Measurements from ENCODE around the gene PAPPA2. TPM values are rescaled to one million over a fixed set of nuclear protein-coding genes. Genes with fewer than 3 reads are reported as not detected.

PAPPA2 gene
- total RNA-seq, 3 donors from 2014 or later (not counting 1 experiment from before 2014, with no cell fraction given), result 0.48 TPM; not detected in 2

DNA sequence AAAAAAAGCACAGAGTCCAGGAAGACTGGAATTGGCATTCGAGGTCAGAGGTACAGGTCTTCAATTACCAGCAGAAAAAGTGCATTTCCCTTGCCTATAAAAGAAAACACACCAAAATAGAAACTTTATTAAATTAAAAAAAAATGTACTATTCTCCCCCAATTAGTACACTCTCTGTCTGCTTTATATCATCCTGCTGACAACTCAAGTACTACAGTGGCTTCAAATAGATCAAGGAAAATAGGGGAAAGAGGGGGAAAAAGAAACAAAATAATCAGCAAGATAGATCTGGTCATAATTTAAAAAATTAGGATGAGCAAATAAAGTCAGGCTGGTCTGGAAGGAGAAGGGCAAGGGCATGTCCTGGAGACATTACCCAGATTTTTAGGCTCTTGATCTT is 315.1 kb downstream of the PAPPA2 start:
- 56% methylated on average over 1 of the region's 1 CpG for WGBS (ENCODE audit: insufficient coverage)
- H3K9me3 Mint-ChIP-seq, result peaks cover 6 to 13% of the 10 kb centered on the region in 2 donors
- ATAC-seq, result no peak

DNA sequence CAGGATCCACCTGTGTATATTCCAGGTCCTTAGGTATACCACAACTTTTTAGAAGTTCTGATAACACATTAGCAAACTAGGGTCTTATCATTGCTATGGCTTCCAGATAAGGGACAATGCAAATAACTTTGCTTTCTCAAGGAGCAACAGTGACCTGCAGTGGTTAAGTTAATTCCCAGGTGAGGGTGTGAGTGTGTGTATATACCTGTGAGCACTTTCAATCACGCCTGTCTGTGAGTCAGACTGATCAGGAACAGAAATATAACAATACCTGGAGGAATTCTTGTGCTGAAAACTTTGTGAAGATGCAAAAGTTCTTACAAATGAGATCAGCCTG is 317.0 kb downstream of the PAPPA2 start:
- DNase-seq (no peak), ATAC-seq (no peak)
- Mint-ChIP-seq H3K36me3 (no peaks in the 10 kb centered on the region), H3K27ac (no peak overlapping the region), H3K27me3 (ENCODE audit: low read depth in 2 of 2) (no peaks in the 10 kb centered on the region), H3K4me3 (no peak overlapping the region), H3K4me1 (no peaks in the 10 kb centered on the region), H3K9me3 (peaks cover 4 to 5% of the 10 kb centered on the region in 2 donors)
- TF ChIP-seq, protein P1, sequence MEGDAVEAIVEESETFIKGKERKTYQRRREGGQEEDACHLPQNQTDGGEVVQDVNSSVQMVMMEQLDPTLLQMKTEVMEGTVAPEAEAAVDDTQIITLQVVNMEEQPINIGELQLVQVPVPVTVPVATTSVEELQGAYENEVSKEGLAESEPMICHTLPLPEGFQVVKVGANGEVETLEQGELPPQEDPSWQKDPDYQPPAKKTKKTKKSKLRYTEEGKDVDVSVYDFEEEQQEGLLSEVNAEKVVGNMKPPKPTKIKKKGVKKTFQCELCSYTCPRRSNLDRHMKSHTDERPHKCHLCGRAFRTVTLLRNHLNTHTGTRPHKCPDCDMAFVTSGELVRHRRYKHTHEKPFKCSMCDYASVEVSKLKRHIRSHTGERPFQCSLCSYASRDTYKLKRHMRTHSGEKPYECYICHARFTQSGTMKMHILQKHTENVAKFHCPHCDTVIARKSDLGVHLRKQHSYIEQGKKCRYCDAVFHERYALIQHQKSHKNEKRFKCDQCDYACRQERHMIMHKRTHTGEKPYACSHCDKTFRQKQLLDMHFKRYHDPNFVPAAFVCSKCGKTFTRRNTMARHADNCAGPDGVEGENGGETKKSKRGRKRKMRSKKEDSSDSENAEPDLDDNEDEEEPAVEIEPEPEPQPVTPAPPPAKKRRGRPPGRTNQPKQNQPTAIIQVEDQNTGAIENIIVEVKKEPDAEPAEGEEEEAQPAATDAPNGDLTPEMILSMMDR (IDR thresholded peaks at IDR 0.05), result no peak
- H3K27ac ChIP-seq (ENCODE audit: low read length), result no peak overlapping the region
- H3K4me1 ChIP-seq (ENCODE audit: control insufficient read depth, insufficient read depth, low read length), result no peaks in the 10 kb centered on the region
- intact Hi-C loops (cut with micrococcal nuclease), result no loop called here
- no peaks in the 10 kb centered on the region for H3K36me3 ChIP-seq (ENCODE audit: control insufficient read depth, insufficient read depth, low read length)
- 53% methylated on average over 1 of the region's 1 CpG for WGBS (ENCODE audit: insufficient coverage)
- H3K4me3 ChIP-seq (ENCODE audit: low read length), result no peak overlapping the region
- H3K27me3 ChIP-seq (ENCODE audit: control insufficient read depth, insufficient read depth, low read length), result no peaks in the 10 kb centered on the region
- no peaks in the 10 kb centered on the region for H3K9me3 ChIP-seq (ENCODE audit: control insufficient read depth, insufficient read depth, low read length)

More for the DNA sequence above, 315.1 kb downstream of the PAPPA2 start:
- intact Hi-C loops (cut with micrococcal nuclease), result no loop called here
- no peaks in the 10 kb centered on the region for H3K4me1 Mint-ChIP-seq
- H3K4me3 Mint-ChIP-seq, result no peak overlapping the region
- no peaks in the 10 kb centered on the region for H3K27me3 ChIP-seq (ENCODE audit: control insufficient read depth, insufficient read depth, low read length)
- H3K4me3 ChIP-seq (ENCODE audit: low read length), result no peak overlapping the region
- no peaks in the 10 kb centered on the region for H3K36me3 Mint-ChIP-seq
- H3K27ac Mint-ChIP-seq, result no peak overlapping the region
- TF ChIP-seq, protein P1 (IDR thresholded peaks at IDR 0.05), result no peak
- no peak overlapping the region for H3K27ac ChIP-seq (ENCODE audit: low read length)
- H3K4me1 ChIP-seq (ENCODE audit: control insufficient read depth, insufficient read depth, low read length), result no peaks in the 10 kb centered on the region
- no peak for DNase-seq
- H3K27me3 Mint-ChIP-seq (ENCODE audit: low read depth in 2 of 2), result no peaks in the 10 kb centered on the region
- H3K9me3 ChIP-seq (ENCODE audit: control insufficient read depth, insufficient read depth, low read length), result no peaks in the 10 kb centered on the region
- H3K36me3 ChIP-seq (ENCODE audit: control insufficient read depth, insufficient read depth, low read length), result no peaks in the 10 kb centered on the region

DNA sequence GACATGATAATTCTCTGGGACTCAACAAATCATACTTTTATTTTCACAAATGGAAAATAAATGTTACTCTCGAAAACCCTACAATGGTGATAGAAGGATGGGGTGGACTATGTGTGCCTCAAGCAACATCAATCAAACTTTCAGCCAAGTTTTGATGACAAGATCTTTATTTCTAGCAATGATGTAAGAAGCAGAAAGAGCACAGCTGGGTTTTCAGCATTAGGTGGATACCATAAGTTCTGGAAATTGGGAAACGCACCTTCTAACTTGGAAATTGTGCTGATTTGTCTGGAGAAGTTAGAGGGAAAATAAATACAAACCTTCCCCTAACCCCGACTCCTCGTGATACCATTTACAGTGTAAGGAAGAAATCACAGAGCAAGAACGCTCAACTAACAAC is 320.3 kb downstream of the PAPPA2 start:
- Mint-ChIP-seq H3K4me3 (no peak overlapping the region), H3K9me3 (peaks cover 4 to 5% of the 10 kb centered on the region in 2 donors), H3K27ac (no peak overlapping the region), H3K4me1 (no peaks in the 10 kb centered on the region), H3K36me3 (no peaks in the 10 kb centered on the region), H3K27me3 (ENCODE audit: low read depth in 2 of 2) (no peaks in the 10 kb centered on the region)
- Histone ChIP-seq H3K4me3 (ENCODE audit: low read length) (no peak overlapping the region), H3K9me3 (ENCODE audit: control insufficient read depth, insufficient read depth, low read length) (no peaks in the 10 kb centered on the region), H3K27me3 (ENCODE audit: control insufficient read depth, insufficient read depth, low read length) (no peaks in the 10 kb centered on the region), H3K4me1 (ENCODE audit: control insufficient read depth, insufficient read depth, low read length) (no peaks in the 10 kb centered on the region), H3K27ac (ENCODE audit: low read length) (no peak overlapping the region), H3K36me3 (ENCODE audit: control insufficient read depth, insufficient read depth, low read length) (no peaks in the 10 kb centered on the region)
- TF ChIP-seq, protein P1 (IDR thresholded peaks at IDR 0.05), result no peak
- no CpG with 5 or more reads among the region's 5 CpGs for WGBS (ENCODE audit: insufficient coverage)
- intact Hi-C loops (cut with micrococcal nuclease), result no loop called here
- DNase-seq (no peak), ATAC-seq (no peak)

DNA sequence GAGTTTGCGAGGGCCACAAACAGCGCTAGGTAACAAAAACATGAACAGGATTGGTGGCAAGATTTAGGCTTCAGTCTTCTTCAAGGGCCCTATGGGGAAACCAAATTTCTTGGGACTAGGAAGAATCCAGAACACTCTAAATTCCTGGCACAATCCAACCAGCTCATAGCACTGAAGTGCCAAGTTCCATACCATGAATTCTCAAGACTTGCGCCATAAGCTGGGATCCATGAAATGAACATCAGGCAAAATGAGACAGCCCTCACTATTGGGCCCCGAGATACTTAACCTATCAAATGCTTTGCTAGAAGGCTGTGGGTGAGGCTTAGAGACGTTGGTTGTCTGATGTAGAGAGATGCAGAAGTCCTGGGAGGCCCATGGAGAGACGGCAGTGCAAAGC is 322.1 kb downstream of the PAPPA2 start:
- 88% methylated on average over 6 of the region's 6 CpGs for WGBS (ENCODE audit: insufficient coverage)
- H3K4me3 Mint-ChIP-seq, result no peak overlapping the region
- TF ChIP-seq, protein P1 (IDR thresholded peaks at IDR 0.05), result no peak
- Histone ChIP-seq H3K36me3 (ENCODE audit: control insufficient read depth, insufficient read depth, low read length) (no peaks in the 10 kb centered on the region), H3K27me3 (ENCODE audit: control insufficient read depth, insufficient read depth, low read length) (no peaks in the 10 kb centered on the region), H3K4me1 (ENCODE audit: control insufficient read depth, insufficient read depth, low read length) (no peaks in the 10 kb centered on the region), H3K4me3 (ENCODE audit: low read length) (no peak overlapping the region), H3K9me3 (ENCODE audit: control insufficient read depth, insufficient read depth, low read length) (no peaks in the 10 kb centered on the region), H3K27ac (ENCODE audit: low read length) (no peak overlapping the region)
- intact Hi-C loops (cut with micrococcal nuclease), result no loop called here
- no peaks in the 10 kb centered on the region for H3K36me3 Mint-ChIP-seq
- no peaks in the 10 kb centered on the region for H3K27me3 Mint-ChIP-seq (ENCODE audit: low read depth in 2 of 2)
- no peak overlapping the region for H3K27ac Mint-ChIP-seq
- ATAC-seq (no peak), DNase-seq (no peak)
- peaks cover 4 to 5% of the 10 kb centered on the region in 2 donors for H3K9me3 Mint-ChIP-seq
- H3K4me1 Mint-ChIP-seq, result no peaks in the 10 kb centered on the region

Data from natural killer cell (primary cell).